Measurements from ENCODE around the gene CREB5. TPM values are rescaled to one million over a fixed set of nuclear protein-coding genes. Genes with fewer than 3 reads are reported as not detected.
A peak's percentile ranks its signal among the peaks of the same experiment; 100 is the strongest.

The CREB5 gene
- total RNA-seq, 2 experiments from 2014 or later, result 0.19 to 0.22 TPM

- no peak overlapping the region for H3K4me3 Mint-ChIP-seq
- H3K27me3 Mint-ChIP-seq, result peaks cover 31% of the 10 kb centered on the region
- Histone ChIP-seq H3K27me3 (ENCODE audit: control insufficient read depth in 1 of 2, insufficient read depth in 2 of 2, low read length in 2 of 2) (peaks cover 2 to 7% of the 10 kb centered on the region in 2 experiments), H3K9me3 (ENCODE audit: control insufficient read depth in 1 of 2, insufficient read depth in 1 of 2, low read length in 2 of 2) (no peaks in the 10 kb centered on the region), H3K4me3 (ENCODE audit: low read length) (no peak overlapping the region), H3K4me1 (ENCODE audit: insufficient read depth, low read length) (no peaks in the 10 kb centered on the region), H3K36me3 (ENCODE audit: insufficient read depth, low read length) (no peaks in the 10 kb centered on the region), H3K27ac (ENCODE audit: low read depth in 1 of 2, low read length in 2 of 2) (no peak overlapping the region)
- no peaks in the 10 kb centered on the region for H3K4me1 Mint-ChIP-seq (ENCODE audit: low read depth)
- ChIA-PET POLR2A (no interaction called here), CTCF (no interaction called here)
- intact Hi-C loops (cut with DNase I, micrococcal nuclease), result no loop called here
- no peaks in the 10 kb centered on the region for H3K9me3 Mint-ChIP-seq
- peak in 1 of 14 experiments; percentile 1 for DNase-seq
- no peak for TF ChIP-seq CTCF (IDR thresholded peaks at IDR 0.05)
- no peak overlapping the region for H3K27ac Mint-ChIP-seq
- H3K36me3 Mint-ChIP-seq (ENCODE audit: low read depth), result no peaks in the 10 kb centered on the region
- no peak for ATAC-seq (ENCODE audit: poor library complexity)
Measured at GRCh38 chr7:28423918-28424514, 11.7 kb downstream of the CREB5 start.

- Mint-ChIP-seq H3K27ac (no peak overlapping the region), H3K27me3 (peaks cover 28% of the 10 kb centered on the region), H3K4me3 (no peak overlapping the region), H3K9me3 (no peaks in the 10 kb centered on the region), H3K36me3 (ENCODE audit: low read depth) (no peaks in the 10 kb centered on the region), H3K4me1 (ENCODE audit: low read depth) (no peaks in the 10 kb centered on the region)
- Histone ChIP-seq H3K4me3 (ENCODE audit: low read length) (no peak overlapping the region), H3K27ac (ENCODE audit: low read depth in 1 of 2, low read length in 2 of 2) (no peak overlapping the region), H3K36me3 (ENCODE audit: insufficient read depth, low read length) (no peaks in the 10 kb centered on the region), H3K4me1 (ENCODE audit: insufficient read depth, low read length) (no peaks in the 10 kb centered on the region), H3K9me3 (ENCODE audit: control insufficient read depth in 1 of 2, insufficient read depth in 1 of 2, low read length in 2 of 2) (no peaks in the 10 kb centered on the region), H3K27me3 (ENCODE audit: control insufficient read depth in 1 of 2, insufficient read depth in 2 of 2, low read length in 2 of 2) (peaks cover 2 to 7% of the 10 kb centered on the region in 2 experiments)
- ATAC-seq (ENCODE audit: poor library complexity) (no peak), DNase-seq (no peak)
- TF ChIP-seq CTCF (IDR thresholded peaks at IDR 0.05), result no peak
- intact Hi-C loops (cut with DNase I, micrococcal nuclease), result no loop called here
- CTCF ChIA-PET, result no interaction called here
- POLR2A ChIA-PET, result no interaction called here
Measured at GRCh38 chr7:28425496-28425895, 13.2 kb downstream of the CREB5 start.

- intact Hi-C loops (cut with DNase I, micrococcal nuclease), result no loop called here
- H3K4me3 Mint-ChIP-seq, result no peak overlapping the region
- ATAC-seq (ENCODE audit: poor library complexity) (no peak), DNase-seq (no peak)
- H3K4me1 Mint-ChIP-seq (ENCODE audit: low read depth), result no peaks in the 10 kb centered on the region
- H3K9me3 ChIP-seq (ENCODE audit: control insufficient read depth in 1 of 2, insufficient read depth in 1 of 2, low read length in 2 of 2), result no peaks in the 10 kb centered on the region
- no peaks in the 10 kb centered on the region for H3K9me3 Mint-ChIP-seq
- no peaks in the 10 kb centered on the region for H3K4me1 ChIP-seq (ENCODE audit: insufficient read depth, low read length)
- H3K36me3 ChIP-seq (ENCODE audit: insufficient read depth, low read length), result no peaks in the 10 kb centered on the region
- peaks cover 18% of the 10 kb centered on the region for H3K27me3 Mint-ChIP-seq
- H3K27me3 ChIP-seq (ENCODE audit: control insufficient read depth in 1 of 2, insufficient read depth in 2 of 2, low read length in 2 of 2), result peaks cover 2 to 7% of the 10 kb centered on the region in 2 experiments
- no peak for TF ChIP-seq CTCF (IDR thresholded peaks at IDR 0.05)
- ChIA-PET CTCF (no interaction called here), POLR2A (no interaction called here)
- H3K27ac Mint-ChIP-seq, result no peak overlapping the region
- H3K4me3 ChIP-seq (ENCODE audit: low read length), result no peak overlapping the region
- H3K36me3 Mint-ChIP-seq (ENCODE audit: low read depth), result no peaks in the 10 kb centered on the region
- H3K27ac ChIP-seq (ENCODE audit: low read depth in 1 of 2, low read length in 2 of 2), result no peak overlapping the region
Measured at GRCh38 chr7:28427236-28427635, 14.9 kb downstream of the CREB5 start.
